Thyroid gland (tissue), 4 donors: ENCODE measurements around the gene LFNG.

ENCODE experiments used
- CTCF ChIP-seq, 6 experiments: fragments of 200-600 bp in 3 of 6; fragments of 450-650 bp in 3 of 6; sonication (generic) in 3 of 6; IDR thresholded peaks; one replicate each; pipeline ENCODE4 v1.5.1; 2016 to 2019; ENCODE audit warnings: antibody characterized with exemption in 6 of 6, mild to moderate bottlenecking in 2 of 6, inconsistent platforms in 1 of 6, moderate library complexity in 1 of 6
- POLR2A ChIP-seq, 2 donors: fragments of 450-650 bp; IDR thresholded peaks; one replicate each; pipeline ENCODE4 v1.6.1; 2017; ENCODE audit warnings: antibody characterized with exemption in 2 of 2, mild to moderate bottlenecking in 2 of 2, moderate library complexity in 1 of 2

- TF ChIP-seq CTCF (IDR thresholded peaks at IDR 0.05) (no peak), POLR2A (IDR thresholded peaks at IDR 0.05) (no peak)
Measured at GRCh38 chr7:2527505-2528467, 8.2 kb downstream of the LFNG start.
